Type B pancreatic cell (in vitro differentiated cells): ENCODE measurements around the gene TMEM252. TPM values are rescaled to one million over a fixed set of nuclear protein-coding genes. Genes with fewer than 3 reads are reported as not detected.

Source experiments
- DNase-seq: peaks from one replicate; pipeline ENCODE4 v3.0.0; 2021; ENCODE audit warnings: mixed read lengths; ENCODE audit not compliant: unreplicated experiment; ENCODE audit errors: extremely low spot score
- H3K27ac Mint-ChIP-seq: 2 replicates; pipeline ENCODE4 v1.8.0; 2021; ENCODE audit warnings: mild to moderate bottlenecking, mixed read lengths
- H3K27me3 Mint-ChIP-seq: 2 replicates; pipeline ENCODE4 v1.8.0; 2021; ENCODE audit warnings: mixed read lengths
- H3K36me3 Mint-ChIP-seq: 2 replicates; pipeline ENCODE4 v1.8.0; 2021; ENCODE audit warnings: mixed read lengths
- H3K4me1 Mint-ChIP-seq: one replicate; pipeline ENCODE4 v1.8.0; 2021; ENCODE audit warnings: mixed read lengths; ENCODE audit not compliant: unreplicated experiment
- H3K4me3 Mint-ChIP-seq: 2 replicates; pipeline ENCODE4 v1.8.0; 2021; ENCODE audit warnings: mild to moderate bottlenecking, mixed read lengths
- H3K9me3 Mint-ChIP-seq: 2 replicates; pipeline ENCODE4 v1.8.0; 2021; ENCODE audit warnings: mixed read lengths
- total RNA-seq: library from RNA; stranded (reverse); gene quantifications from 2 replicates; pipeline ENCODE4 v1.2.1, GENCODE V29; 2021; ENCODE audit warnings: low replicate concordance
- TF ChIP-seq, protein P1 (sequence below): fragments of 200-600 bp; sonication (generic); conservative IDR thresholded peaks from 2 replicates; pipeline ENCODE4 v1.5.0; 2021; ENCODE audit warnings: antibody characterized with exemption, mild to moderate bottlenecking

TMEM252 gene
- total RNA-seq, 1 donor from 2014 or later: 0.80 TPM

DNA sequence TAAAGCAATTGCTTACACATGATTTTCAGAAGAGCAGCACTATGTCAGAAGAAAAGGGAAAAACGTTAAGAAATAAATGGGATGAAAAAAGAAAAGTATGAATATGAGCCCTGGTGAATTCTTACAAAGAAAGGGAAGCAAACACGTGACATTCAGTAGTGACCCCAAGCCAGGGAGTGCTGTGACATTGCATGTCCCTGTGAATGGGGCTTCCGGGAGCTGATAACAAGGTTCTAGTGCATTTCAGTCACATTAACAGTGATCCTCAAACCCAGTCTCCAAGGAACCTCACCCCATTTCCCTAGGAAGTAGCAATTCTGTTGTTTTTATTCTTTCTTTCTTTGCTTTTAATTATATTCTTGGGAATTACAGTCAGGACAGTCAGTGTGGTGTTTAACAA, 27.3 kb downstream of the TMEM252 start:
- TF ChIP-seq, protein P1, sequence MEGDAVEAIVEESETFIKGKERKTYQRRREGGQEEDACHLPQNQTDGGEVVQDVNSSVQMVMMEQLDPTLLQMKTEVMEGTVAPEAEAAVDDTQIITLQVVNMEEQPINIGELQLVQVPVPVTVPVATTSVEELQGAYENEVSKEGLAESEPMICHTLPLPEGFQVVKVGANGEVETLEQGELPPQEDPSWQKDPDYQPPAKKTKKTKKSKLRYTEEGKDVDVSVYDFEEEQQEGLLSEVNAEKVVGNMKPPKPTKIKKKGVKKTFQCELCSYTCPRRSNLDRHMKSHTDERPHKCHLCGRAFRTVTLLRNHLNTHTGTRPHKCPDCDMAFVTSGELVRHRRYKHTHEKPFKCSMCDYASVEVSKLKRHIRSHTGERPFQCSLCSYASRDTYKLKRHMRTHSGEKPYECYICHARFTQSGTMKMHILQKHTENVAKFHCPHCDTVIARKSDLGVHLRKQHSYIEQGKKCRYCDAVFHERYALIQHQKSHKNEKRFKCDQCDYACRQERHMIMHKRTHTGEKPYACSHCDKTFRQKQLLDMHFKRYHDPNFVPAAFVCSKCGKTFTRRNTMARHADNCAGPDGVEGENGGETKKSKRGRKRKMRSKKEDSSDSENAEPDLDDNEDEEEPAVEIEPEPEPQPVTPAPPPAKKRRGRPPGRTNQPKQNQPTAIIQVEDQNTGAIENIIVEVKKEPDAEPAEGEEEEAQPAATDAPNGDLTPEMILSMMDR: no peak
- Mint-ChIP-seq H3K4me3 (no peak overlapping the region), H3K4me1 (no peaks in the 10 kb centered on the region), H3K9me3 (peaks cover 5% of the 10 kb centered on the region), H3K36me3 (no peaks in the 10 kb centered on the region), H3K27ac (no peak overlapping the region), H3K27me3 (no peaks in the 10 kb centered on the region)
- DNase-seq: no peak

DNA sequence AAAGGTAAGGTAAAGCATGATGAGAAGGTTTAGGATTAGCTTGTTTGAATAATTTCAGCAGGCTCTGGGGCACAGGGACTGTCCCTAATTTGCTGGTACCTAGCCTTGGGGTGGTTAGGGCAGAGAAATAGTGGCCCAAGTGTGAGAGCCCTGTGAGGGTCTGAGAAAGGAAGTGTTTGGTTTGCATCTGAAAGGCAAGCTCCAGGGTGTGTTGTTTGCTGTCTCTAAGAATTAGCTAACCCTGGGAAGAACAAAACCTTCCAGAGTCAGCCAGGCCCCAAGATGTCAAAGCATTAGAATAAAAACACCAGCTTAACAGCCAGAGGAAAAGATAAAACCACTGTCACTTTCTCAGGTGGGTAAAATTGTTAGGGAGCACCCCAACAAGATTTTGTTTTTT, 31.0 kb downstream of the TMEM252 start:
- no peak overlapping the region for H3K27ac Mint-ChIP-seq
- peaks cover 4% of the 10 kb centered on the region for H3K4me1 Mint-ChIP-seq
- no peaks in the 10 kb centered on the region for H3K27me3 Mint-ChIP-seq
- TF ChIP-seq, protein P1: no peak
- no peak for DNase-seq
- H3K4me3 Mint-ChIP-seq: no peak overlapping the region
- H3K9me3 Mint-ChIP-seq: no peaks in the 10 kb centered on the region
- no peaks in the 10 kb centered on the region for H3K36me3 Mint-ChIP-seq

DNA sequence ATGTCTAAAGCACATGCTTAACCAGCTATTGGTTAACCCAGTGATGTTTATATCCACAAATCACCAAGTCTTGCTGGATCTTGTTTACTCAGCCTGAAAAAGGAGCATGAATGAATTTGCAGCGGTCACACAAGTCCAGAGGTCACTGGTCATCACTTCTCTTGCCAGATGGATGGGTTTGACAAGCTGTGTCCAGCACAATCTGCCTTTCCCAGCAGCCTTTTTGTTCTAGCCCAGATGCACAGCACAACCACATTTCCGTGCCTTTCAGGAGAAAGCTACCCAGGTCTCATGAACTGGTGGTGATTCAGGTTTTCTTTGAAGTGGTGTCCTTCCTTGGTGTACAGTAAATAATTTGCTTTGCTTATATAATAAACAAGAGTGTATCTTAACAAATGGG, 32.1 kb downstream of the TMEM252 start:
- no peaks in the 10 kb centered on the region for H3K9me3 Mint-ChIP-seq
- TF ChIP-seq, protein P1: no peak
- no peak overlapping the region for H3K27ac Mint-ChIP-seq
- H3K4me1 Mint-ChIP-seq: peaks cover 4% of the 10 kb centered on the region
- no peaks in the 10 kb centered on the region for H3K27me3 Mint-ChIP-seq
- H3K4me3 Mint-ChIP-seq: no peak overlapping the region
- H3K36me3 Mint-ChIP-seq: no peaks in the 10 kb centered on the region
- DNase-seq: no peak

DNA sequence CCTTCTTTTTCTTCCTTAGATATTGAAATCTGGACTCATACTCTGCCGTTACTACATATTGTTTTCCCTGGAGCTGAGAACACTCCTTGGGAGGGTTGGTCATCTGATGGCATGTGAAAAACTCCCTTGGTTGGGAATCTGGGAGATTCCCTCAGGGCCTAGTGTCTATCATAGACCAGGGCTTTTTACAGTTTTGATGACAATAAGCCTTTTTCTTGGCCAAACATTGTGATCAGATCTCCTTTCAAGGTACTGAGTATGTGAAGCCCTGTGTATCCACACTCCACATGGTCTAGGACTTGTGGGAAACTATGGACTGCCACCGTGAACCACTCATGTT, 32.9 kb downstream of the TMEM252 start:
- no peaks in the 10 kb centered on the region for H3K9me3 Mint-ChIP-seq
- TF ChIP-seq, protein P1: no peak
- H3K27ac Mint-ChIP-seq: no peak overlapping the region
- H3K4me3 Mint-ChIP-seq: no peak overlapping the region
- H3K27me3 Mint-ChIP-seq: no peaks in the 10 kb centered on the region
- H3K4me1 Mint-ChIP-seq: peaks cover 4% of the 10 kb centered on the region
- DNase-seq: no peak
- H3K36me3 Mint-ChIP-seq: no peaks in the 10 kb centered on the region

DNA sequence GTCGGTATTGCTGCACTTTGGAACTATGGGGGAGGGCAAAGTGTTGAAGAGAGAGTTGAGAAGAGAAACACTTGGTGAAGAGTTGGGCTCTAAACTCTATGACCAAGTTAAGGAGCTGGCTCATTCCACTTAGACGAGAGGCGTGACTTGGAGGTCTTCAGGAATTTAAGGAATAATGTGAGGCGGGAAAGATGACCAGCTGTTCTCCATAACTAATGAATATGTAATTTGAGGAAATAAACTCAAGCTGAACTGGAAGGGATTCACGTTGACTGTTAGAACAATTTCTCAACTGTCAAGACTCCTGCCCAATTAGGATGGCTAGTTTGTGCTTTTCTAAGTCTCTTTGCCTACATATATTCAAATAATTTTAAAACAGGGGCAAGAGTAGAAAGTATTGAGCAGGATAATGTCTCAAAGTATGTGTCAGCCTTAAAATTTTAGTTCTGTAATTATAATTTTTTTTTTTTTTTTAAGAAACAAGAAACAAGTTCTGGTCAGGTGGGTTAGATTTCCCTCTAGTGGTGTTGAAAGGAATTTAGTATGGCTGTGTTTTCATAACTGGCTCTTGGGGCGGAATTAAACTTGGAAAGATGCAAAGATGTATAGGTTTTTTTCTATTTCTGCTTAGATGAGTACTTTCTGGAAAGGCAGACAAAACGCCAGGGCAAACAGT, 33.4 kb downstream of the TMEM252 start:
- TF ChIP-seq, protein P1: peak; percentile 79
- Mint-ChIP-seq H3K36me3 (no peaks in the 10 kb centered on the region), H3K27ac (no peak overlapping the region), H3K4me1 (peaks cover 4% of the 10 kb centered on the region), H3K4me3 (no peak overlapping the region), H3K27me3 (no peaks in the 10 kb centered on the region), H3K9me3 (no peaks in the 10 kb centered on the region)
- no peak for DNase-seq

DNA sequence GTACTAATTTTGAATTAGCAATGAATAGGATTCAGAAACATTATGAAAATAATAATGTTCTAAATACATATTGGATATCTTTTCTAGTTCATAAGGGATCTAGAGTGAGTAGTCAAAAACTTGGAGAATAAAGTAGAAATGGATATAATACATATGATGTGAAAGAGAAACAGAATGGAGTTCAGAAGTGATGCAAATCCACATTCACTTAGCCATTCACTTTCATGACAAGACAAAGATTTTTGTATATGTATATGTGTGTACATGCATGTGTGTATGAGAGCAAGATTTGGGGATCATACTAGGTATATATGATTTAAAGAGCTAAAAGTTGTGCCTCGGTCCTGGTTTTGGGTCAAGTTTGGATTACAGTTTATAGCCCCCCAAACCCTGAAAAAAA, 34.1 kb downstream of the TMEM252 start:
- no peak for DNase-seq
- Mint-ChIP-seq H3K4me1 (peaks cover 5% of the 10 kb centered on the region), H3K27me3 (no peaks in the 10 kb centered on the region), H3K36me3 (no peaks in the 10 kb centered on the region), H3K4me3 (no peak overlapping the region), H3K27ac (no peak overlapping the region), H3K9me3 (no peaks in the 10 kb centered on the region)
- TF ChIP-seq, protein P1: no peak
